Prostate gland (tissue), 2 donors: ENCODE data around the gene DMGDH. TPM values are rescaled to one million over a fixed set of nuclear protein-coding genes. Genes with fewer than 3 reads are reported as not detected.

Experiments
- DNase-seq: peaks from one replicate; pipeline ENCODE4 v3.0.0-alpha.2; 2019; ENCODE audit warnings: low spot score
- H3K27ac ChIP-seq, 2 donors: fragments of 200-600 bp; sonication (generic); 2 replicates each; pipeline ENCODE4 v1.5.1; 2017 to 2019
- H3K27me3 ChIP-seq: fragments of 200-600 bp; sonication (generic); replicated peaks from 2 replicates; pipeline ENCODE4 v1.5.1; 2019; ENCODE audit not compliant: insufficient read depth
- H3K36me3 ChIP-seq, 2 donors: fragments of 200-600 bp; sonication (generic); 1 replicate in 1 of 2; 2 replicates in 1 of 2; pipeline versions ENCODE4 v1.5.1 to v1.8.1; 2017 to 2019
- H3K4me1 ChIP-seq: fragments of 200-600 bp; sonication (generic); replicated peaks from 2 replicates; pipeline ENCODE4 v1.5.1; 2019
- H3K4me3 ChIP-seq, 2 donors: fragments of 200-600 bp; sonication (generic); 2 replicates each; pipeline ENCODE4 v1.5.1; 2017 to 2019
- H3K9me3 ChIP-seq: fragments of 200-600 bp; sonication (generic); 2 replicates; pipeline ENCODE4 v1.5.1; 2017
- CTCF ChIP-seq, 4 experiments: fragments of 200-600 bp in 2 of 4; fragments of 450-650 bp in 2 of 4; sonication (generic) in 2 of 4; IDR thresholded peaks; 1 replicate in 3 of 4; 2 replicates in 1 of 4; pipeline ENCODE4 v1.5.1; 2016 to 2019; ENCODE audit warnings: antibody characterized with exemption in 4 of 4, mild to moderate bottlenecking in 2 of 4, moderate library complexity in 2 of 4
- POLR2A ChIP-seq: fragments of 450-650 bp; IDR thresholded peaks from one replicate; pipeline ENCODE4 v1.6.1; 2016; ENCODE audit warnings: antibody characterized with exemption, mild to moderate bottlenecking
- POLR2AphosphoS5 ChIP-seq: sonication (generic); formaldehyde crosslinking; IDR thresholded peaks from one replicate; pipeline ENCODE4 v1.6.1; 2017; ENCODE audit warnings: antibody characterized with exemption
- WGBS: methylation state at CpG from one replicate; pipeline ENCODE4 v1.1.5; 2018; 5-methylcytosine and 5-hydroxymethylcytosine counted together
- intact Hi-C: fragments of 100-400 bp; cut with DNase I; formaldehyde crosslinking; loops from one replicate; pipeline ENCODE4 v1.14.2; 2022
- total RNA-seq, 2 donors: library from RNA; depleted of rRNA; stranded (reverse); fragments of >200 nt; gene quantifications; one replicate each; pipeline ENCODE4 v1.1.0, GENCODE V29; 2016

The DMGDH gene
- total RNA-seq, 2 donors from 2014 or later = 0.77 to 9.9 TPM

GRCh38 chr5:79056847-79057246, 12.6 kb downstream of the DMGDH start:
- intact Hi-C loops = no loop called here
- no peak for DNase-seq
- H3K4me1 ChIP-seq = no peaks in the 10 kb centered on the region
- TF ChIP-seq POLR2AphosphoS5 (no peak), CTCF (IDR thresholded peaks at IDR 0.05) (no peak), POLR2A (no peak)
- no peak overlapping the region for H3K4me3 ChIP-seq
- no peaks in the 10 kb centered on the region for H3K27me3 ChIP-seq
- no peak overlapping the region for H3K27ac ChIP-seq
- no peaks in the 10 kb centered on the region for H3K36me3 ChIP-seq
- H3K9me3 ChIP-seq = no peaks in the 10 kb centered on the region

- intact Hi-C loops = no loop called here
- H3K27me3 ChIP-seq = no peaks in the 10 kb centered on the region
- DNase-seq = no peak
- H3K4me3 ChIP-seq = no peak overlapping the region
- WGBS = 64% methylated on average over 1 of the region's 1 CpG
- TF ChIP-seq CTCF (IDR thresholded peaks at IDR 0.05) (no peak), POLR2A (no peak), POLR2AphosphoS5 (no peak)
- no peaks in the 10 kb centered on the region for H3K36me3 ChIP-seq
- H3K4me1 ChIP-seq = no peaks in the 10 kb centered on the region
- no peak overlapping the region for H3K27ac ChIP-seq
- H3K9me3 ChIP-seq = no peaks in the 10 kb centered on the region
These were observed 14.5 kb downstream of the DMGDH start for GRCh38 chr5:79055017-79055416.

- no peaks in the 10 kb centered on the region for H3K9me3 ChIP-seq
- no peaks in the 10 kb centered on the region for H3K4me1 ChIP-seq
- no peak for TF ChIP-seq POLR2A
- no peak for TF ChIP-seq CTCF (IDR thresholded peaks at IDR 0.05)
- no peak for TF ChIP-seq POLR2AphosphoS5
- H3K36me3 ChIP-seq = no peaks in the 10 kb centered on the region
- H3K27me3 ChIP-seq = no peaks in the 10 kb centered on the region
- DNase-seq = no peak
- WGBS = 95% methylated on average over 4 of the region's 4 CpGs
- no peak overlapping the region for H3K27ac ChIP-seq
- intact Hi-C loops = no loop called here
- no peak overlapping the region for H3K4me3 ChIP-seq
These were observed 16.2 kb downstream of the DMGDH start for GRCh38 chr5:79053321-79053720.

- 86% methylated on average over 3 of the region's 3 CpGs for WGBS
- TF ChIP-seq CTCF (IDR thresholded peaks at IDR 0.05) (no peak), POLR2AphosphoS5 (no peak), POLR2A (no peak)
- DNase-seq = no peak
- intact Hi-C loops = no loop called here
- Histone ChIP-seq H3K36me3 (no peaks in the 10 kb centered on the region), H3K4me3 (no peak overlapping the region), H3K9me3 (no peaks in the 10 kb centered on the region), H3K4me1 (no peaks in the 10 kb centered on the region), H3K27ac (no peak overlapping the region), H3K27me3 (no peaks in the 10 kb centered on the region)
These were observed 19.0 kb downstream of the DMGDH start for GRCh38 chr5:79050498-79050897.

GRCh38 chr5:79048437-79048836, 21.0 kb downstream of the DMGDH start:
- Histone ChIP-seq H3K4me3 (no peak overlapping the region), H3K4me1 (no peaks in the 10 kb centered on the region), H3K36me3 (no peaks in the 10 kb centered on the region), H3K9me3 (no peaks in the 10 kb centered on the region), H3K27me3 (no peaks in the 10 kb centered on the region), H3K27ac (no peak overlapping the region)
- TF ChIP-seq POLR2AphosphoS5 = no peak
- TF ChIP-seq POLR2A = no peak
- TF ChIP-seq CTCF (IDR thresholded peaks at IDR 0.05) = no peak
- intact Hi-C loops = no loop called here
- no peak for DNase-seq
